GM12878 (cell line): ENCODE measurements around the gene SOS1. TPM values are rescaled to one million over a fixed set of nuclear protein-coding genes. Genes with fewer than 3 reads are reported as not detected.

Experiments used
- BCL3 ChIP-seq: IDR thresholded peaks from 2 replicates; pipeline ENCODE4 v1.6.1; 2011; ENCODE audit warnings: borderline replicate concordance, low read depth, mild to moderate bottlenecking, moderate library complexity, low read length; ENCODE audit not compliant: insufficient read depth, poor library complexity, severe bottlenecking
- CBFB ChIP-seq: IDR thresholded peaks from 2 replicates; pipeline ENCODE4 v1.6.1; 2016; ENCODE audit warnings: antibody characterized with exemption, low read depth
- DPF2 ChIP-seq: fragments of 450-650 bp; IDR thresholded peaks from 2 replicates; pipeline ENCODE4 v1.6.1; 2017; ENCODE audit warnings: mild to moderate bottlenecking
- FOS ChIP-seq: IDR thresholded peaks from 3 replicates; pipeline ENCODE4 v1.6.1; 2011; ENCODE audit warnings: borderline replicate concordance; ENCODE audit not compliant: insufficient read length; ENCODE audit errors: extremely low read depth
- FOXM1 ChIP-seq: IDR thresholded peaks from 2 replicates; pipeline ENCODE4 v1.6.1; 2012; ENCODE audit warnings: low read depth, mild to moderate bottlenecking, inconsistent platforms, low read length, moderate library complexity
- HCFC1 ChIP-seq: fragments of 150-350 bp; IDR thresholded peaks from 2 replicates; pipeline ENCODE4 v1.6.1; 2014; ENCODE audit warnings: low read length
- KAT2A ChIP-seq: conservative IDR thresholded peaks from 2 replicates; pipeline ENCODE4 v1.6.1; 2011; ENCODE audit warnings: low read depth, low read length; ENCODE audit not compliant: control insufficient read depth
- MEF2B ChIP-seq: fragments of 450-650 bp; IDR thresholded peaks from 2 replicates; pipeline ENCODE4 v1.6.1; 2018; ENCODE audit warnings: mild to moderate bottlenecking, moderate library complexity; ENCODE audit not compliant: partially characterized antibody, poor library complexity, severe bottlenecking
- NFXL1 ChIP-seq: fragments of 450-650 bp; IDR thresholded peaks from 2 replicates; pipeline ENCODE4 v1.6.1; 2017; ENCODE audit warnings: antibody characterized with exemption, mild to moderate bottlenecking, borderline replicate concordance
- NFYA ChIP-seq: IDR thresholded peaks from 2 replicates; pipeline ENCODE4 v1.6.1; 2011; ENCODE audit warnings: low read depth, mild to moderate bottlenecking, low read length, improper control_type of control experiment, borderline replicate concordance
- POU2F2 ChIP-seq: IDR thresholded peaks from 3 replicates; pipeline ENCODE4 v1.6.1; 2011; ENCODE audit warnings: low read depth, mild to moderate bottlenecking, low read length, borderline replicate concordance
- RELA ChIP-seq: fragments of 450-650 bp; IDR thresholded peaks from 2 replicates; pipeline ENCODE4 v1.8.0; 2014; ENCODE audit warnings: borderline replicate concordance; ENCODE audit not compliant: partially characterized antibody
- RELB ChIP-seq: fragments of 450-650 bp; IDR thresholded peaks from 2 replicates; pipeline ENCODE4 v1.6.1; 2017; ENCODE audit warnings: low read depth, mild to moderate bottlenecking, moderate library complexity
- RFX5 ChIP-seq: IDR thresholded peaks from 2 replicates; pipeline ENCODE4 v1.6.1; 2011; ENCODE audit warnings: low read depth, low read length, improper control_type of control experiment
- SPI1 ChIP-seq: IDR thresholded peaks from 2 replicates; pipeline ENCODE4 v1.6.1; 2011; ENCODE audit warnings: low read depth, mild to moderate bottlenecking, low read length, moderate library complexity, borderline replicate concordance; ENCODE audit not compliant: insufficient read depth
- STAT3 ChIP-seq: IDR thresholded peaks from 2 replicates; pipeline ENCODE4 v1.6.1; 2011; ENCODE audit warnings: low read depth, low read length, improper control_type of control experiment
- SUPT20H ChIP-seq: IDR thresholded peaks from 2 replicates; pipeline ENCODE4 v1.6.1; 2011; ENCODE audit warnings: low read depth, mild to moderate bottlenecking, low read length, moderate library complexity, borderline replicate concordance; ENCODE audit not compliant: control insufficient read depth
- TCF12 ChIP-seq: IDR thresholded peaks from 2 replicates; pipeline ENCODE4 v1.6.1; 2011; ENCODE audit warnings: low read depth, mild to moderate bottlenecking, low read length
- USF2 ChIP-seq: IDR thresholded peaks from 2 replicates; pipeline ENCODE4 v1.6.1; 2011; ENCODE audit warnings: low read depth, low read length, improper control_type of control experiment, borderline replicate concordance
- ZBTB4 ChIP-seq: fragments of 450-650 bp; formaldehyde crosslinking; IDR thresholded peaks from 2 replicates; pipeline ENCODE4 v1.4.0; 2022; ENCODE audit warnings: mild to moderate bottlenecking, moderate library complexity
- ZNF24 ChIP-seq: fragments of 450-650 bp; IDR thresholded peaks from 2 replicates; pipeline ENCODE4 v1.6.1; 2017; ENCODE audit warnings: antibody characterized with exemption, mild to moderate bottlenecking
- polyA plus RNA-seq, 11 experiments: library from polyadenylated mRNA; depleted of rRNA in 4 of 11; unstranded in 6 of 11; stranded (reverse) in 5 of 11; fragments of >200 nt; fragmentation: Nextera tagmentation in 4 of 11; fragmentation: Illumina TruSeq in 1 of 11; extraction: Ambion mirVana in 4 of 11; extraction: Trizol in 1 of 11; gene quantifications; 1 replicate in 1 of 11; 2 replicates in 10 of 11; pipeline versions ENCODE4 v1.2.1 to v1.2.3, GENCODE V29; 2011 to 2016; ENCODE audit warnings: inconsistent platforms in 2 of 11, missing spikeins in 2 of 11, low read depth in 1 of 11
- total RNA-seq, 4 experiments: library from RNA; depleted of rRNA in 3 of 4; stranded (reverse); fragments of >200 nt in 3 of 4; fragmentation: Illumina TruSeq in 1 of 4; extraction: Trizol in 1 of 4; gene quantifications; 2 replicates each; pipeline versions ENCODE4 v1.2.1 to v1.2.3, GENCODE V29; 2013 to 2021

Gene SOS1
- total and polyA plus RNA-seq, 10 of the 15 experiments (the other 5 are each of a cell fraction or from before 2014, with no cell fraction given) = 2.1 to 24.1 (median 8.5) TPM

GRCh38 chr2:39124000-39124745, 3.3 kb upstream of the SOS1 start (continued):
- TF ChIP-seq RFX5 (peak; percentile 63; the same call in 1 of the 2 replicates), RELA (peak; percentile 61), HCFC1 (peak; percentile 81), FOS (no peak), ZNF24 (no peak), RELB (peak; percentile 80; the same call in 1 of the 2 replicates), USF2 (no peak; the same call in 1 of the 2 replicates), NFXL1 (no peak), KAT2A (no peak), POU2F2 (0 out of 3 replicates have a peak, but pooled peaks have one; percentile 10), NFYA (no peak), SPI1 (peak; percentile 50; the same call in 1 of the 2 replicates), BCL3 (no peak), CBFB (no peak), DPF2 (0 out of 2 replicates have a peak, but pooled peaks have one; percentile 32), TCF12 (peak; percentile 88), FOXM1 (no peak), STAT3 (no peak), MEF2B (peak; percentile 28), ZBTB4 (no peak), SUPT20H (no peak)
